H9 (cell line): ENCODE data around the gene BTLA. TPM values are rescaled to one million over a fixed set of nuclear protein-coding genes. Genes with fewer than 3 reads are reported as not detected.

Experiments used
- DNase-seq: peaks from one replicate; pipeline ENCODE4 v3.0.0-alpha.2; 2017
- H2AFZ ChIP-seq: one replicate; pipeline ENCODE4 v1.6.1; 2013; ENCODE audit warnings: mild to moderate bottlenecking, low read length, control low read depth, moderate library complexity
- H2AK5ac ChIP-seq: 2 replicates; pipeline ENCODE4 v1.6.1; 2013; ENCODE audit warnings: low read length, control low read depth, mixed read lengths; ENCODE audit not compliant: insufficient read length
- H2BK120ac ChIP-seq: one replicate; pipeline ENCODE4 v1.6.1; 2013; ENCODE audit warnings: low read depth, mild to moderate bottlenecking, low read length, control low read depth, inconsistent platforms; ENCODE audit not compliant: poor library complexity, severe bottlenecking
- H2BK12ac ChIP-seq: 2 replicates; pipeline ENCODE4 v1.6.1; 2013; ENCODE audit warnings: low read length, control low read depth, mixed read lengths, low read depth; ENCODE audit not compliant: insufficient read length
- H2BK15ac ChIP-seq: 2 replicates; pipeline ENCODE4 v1.6.1; 2013; ENCODE audit warnings: low read depth, low read length, control low read depth
- H2BK20ac ChIP-seq: one replicate; pipeline ENCODE4 v1.6.1; 2013; ENCODE audit warnings: low read depth, mild to moderate bottlenecking, low read length, control low read depth, inconsistent platforms; ENCODE audit not compliant: poor library complexity, severe bottlenecking
- H2BK5ac ChIP-seq: 2 replicates; pipeline ENCODE4 v1.6.1; 2013; ENCODE audit warnings: low read length, control low read depth, mixed read lengths; ENCODE audit not compliant: insufficient read length
- H3K14ac ChIP-seq: 2 replicates; pipeline ENCODE4 v1.6.1; 2013; ENCODE audit warnings: low read length, control low read depth; ENCODE audit not compliant: insufficient read depth
- H3K18ac ChIP-seq: 2 replicates; pipeline ENCODE4 v1.6.1; 2013; ENCODE audit warnings: low read depth, mild to moderate bottlenecking, mixed read lengths, low read length, control low read depth; ENCODE audit not compliant: insufficient read length
- H3K23ac ChIP-seq: 2 replicates; pipeline ENCODE4 v1.6.1; 2013; ENCODE audit warnings: low read length, control low read depth, mixed read lengths, low read depth; ENCODE audit not compliant: insufficient read length
- H3K23me2 ChIP-seq: 2 replicates; pipeline ENCODE4 v1.6.1; 2013; ENCODE audit warnings: low read depth, mild to moderate bottlenecking, mixed read lengths, low read length, control low read depth; ENCODE audit not compliant: insufficient read length, poor library complexity, severe bottlenecking
- H3K27ac ChIP-seq: 2 replicates; pipeline ENCODE4 v1.5.1; 2013; ENCODE audit warnings: low read length, control low read depth, mixed read lengths, low read depth; ENCODE audit not compliant: insufficient read length
- H3K27me3 ChIP-seq: 2 replicates; pipeline ENCODE4 v1.6.1; 2013; ENCODE audit warnings: low read length, control low read depth, inconsistent platforms; ENCODE audit not compliant: insufficient read depth
- H3K4ac ChIP-seq: 2 replicates; pipeline ENCODE4 v1.6.1; 2013; ENCODE audit warnings: low read depth, mild to moderate bottlenecking, control low read depth, inconsistent platforms, low read length, moderate library complexity
- H3K4me1 ChIP-seq: 2 replicates; pipeline ENCODE4 v1.6.1; 2013; ENCODE audit warnings: low read length, control low read depth, inconsistent platforms; ENCODE audit not compliant: insufficient read depth
- H3K4me2 ChIP-seq: 2 replicates; pipeline ENCODE4 v1.6.1; 2013; ENCODE audit warnings: low read length, control low read depth, mixed read lengths; ENCODE audit not compliant: insufficient read length, insufficient read depth
- H3K56ac ChIP-seq: 2 replicates; pipeline ENCODE4 v1.6.1; 2013; ENCODE audit warnings: low read depth, mild to moderate bottlenecking, mixed read lengths, low read length, control low read depth; ENCODE audit not compliant: insufficient read length
- H3K79me1 ChIP-seq: 2 replicates; pipeline ENCODE4 v1.6.1; 2013; ENCODE audit warnings: low read depth, mild to moderate bottlenecking, moderate library complexity, low read length, control low read depth, inconsistent platforms; ENCODE audit not compliant: insufficient read depth, poor library complexity, severe bottlenecking
- H3K79me2 ChIP-seq: 2 replicates; pipeline ENCODE4 v1.6.1; 2013; ENCODE audit warnings: low read length, control low read depth, inconsistent platforms; ENCODE audit not compliant: insufficient read depth
- H3K9ac ChIP-seq: 2 replicates; pipeline ENCODE4 v1.6.1; 2013; ENCODE audit warnings: low read length, control low read depth, mixed read lengths; ENCODE audit not compliant: insufficient read length; ENCODE audit errors: extremely low read depth
- H3K9me3 ChIP-seq: one replicate; pipeline ENCODE4 v1.6.1; 2013; ENCODE audit warnings: low read depth, low read length, inconsistent platforms; ENCODE audit not compliant: control insufficient read depth
- H3T11ph ChIP-seq: one replicate; pipeline ENCODE4 v1.6.1; 2013; ENCODE audit warnings: mild to moderate bottlenecking, low read length, control low read depth, inconsistent platforms
- H4K20me1 ChIP-seq: one replicate; pipeline ENCODE4 v1.6.1; 2013; ENCODE audit not compliant: control insufficient read depth, insufficient read length, insufficient read depth
- H4K5ac ChIP-seq: 2 replicates; pipeline ENCODE4 v1.6.1; 2013; ENCODE audit warnings: low read depth, mild to moderate bottlenecking, mixed read lengths, low read length, control low read depth; ENCODE audit not compliant: insufficient read length
- H4K8ac ChIP-seq: replicated peaks from 2 replicates; pipeline ENCODE4 v1.6.1; 2013; ENCODE audit warnings: low read length, control low read depth, mixed read lengths, low read depth; ENCODE audit not compliant: insufficient read length
- H4K91ac ChIP-seq: 2 replicates; pipeline ENCODE4 v1.6.1; 2013; ENCODE audit warnings: low read depth, mild to moderate bottlenecking, moderate library complexity, mixed read lengths, low read length, control low read depth; ENCODE audit not compliant: insufficient read length
- H3K27ac Mint-ChIP-seq, 3 experiments: 2 replicates in 2 of 3; 3 replicates in 1 of 3; pipeline ENCODE4 v1.8.0; 2020 to 2021; ENCODE audit warnings: mixed read lengths in 3 of 3, mild to moderate bottlenecking in 1 of 3, moderate library complexity in 1 of 3
- H3K27me3 Mint-ChIP-seq: 2 replicates; pipeline ENCODE4 v1.8.0; 2021; ENCODE audit warnings: low read depth, mild to moderate bottlenecking, moderate library complexity, mixed read lengths
- H3K36me3 Mint-ChIP-seq, 3 experiments: 2 replicates in 2 of 3; 3 replicates in 1 of 3; pipeline ENCODE4 v1.8.0; 2020 to 2021; ENCODE audit warnings: low read depth in 3 of 3, mixed read lengths in 3 of 3; ENCODE audit not compliant: insufficient read depth in 1 of 3
- H3K4me1 Mint-ChIP-seq, 2 experiments: 2 replicates each; pipeline ENCODE4 v1.8.0; 2020; ENCODE audit warnings: mixed read lengths in 2 of 2
- H3K4me3 Mint-ChIP-seq, 2 experiments: 2 replicates in 1 of 2; 3 replicates in 1 of 2; pipeline ENCODE4 v1.8.0; 2020 to 2021; ENCODE audit warnings: mild to moderate bottlenecking in 2 of 2, mixed read lengths in 2 of 2, moderate library complexity in 1 of 2
- H3K9me3 Mint-ChIP-seq, 2 experiments: 2 replicates in 1 of 2; 3 replicates in 1 of 2; pipeline ENCODE4 v1.8.0; 2020; ENCODE audit warnings: mild to moderate bottlenecking in 2 of 2, mixed read lengths in 2 of 2, moderate library complexity in 1 of 2
- WGBS: extraction: QIAGEN DNeasy Blood & Tissue Kit; methylation state at CpG from one replicate; pipeline ENCODE4 v1.1.7; 2013; ENCODE audit warnings: missing lambda C conversion rate, low lambda C conversion rate, mixed read lengths; ENCODE audit not compliant: insufficient read length; ENCODE audit errors: extremely low coverage; 5-methylcytosine and 5-hydroxymethylcytosine counted together
- total RNA-seq: library from RNA; stranded (reverse); gene quantifications from 2 replicates; pipeline ENCODE4 v1.2.1, GENCODE V29; 2021
- TF ChIP-seq, protein P1 (sequence below): fragments of 200-600 bp; sonication (generic); conservative IDR thresholded peaks from 3 replicates; pipeline ENCODE4 v1.8.0; 2021; ENCODE audit warnings: antibody characterized with exemption, mild to moderate bottlenecking

Gene BTLA
- total RNA-seq, 1 experiment from 2014 or later: not detected

DNA sequence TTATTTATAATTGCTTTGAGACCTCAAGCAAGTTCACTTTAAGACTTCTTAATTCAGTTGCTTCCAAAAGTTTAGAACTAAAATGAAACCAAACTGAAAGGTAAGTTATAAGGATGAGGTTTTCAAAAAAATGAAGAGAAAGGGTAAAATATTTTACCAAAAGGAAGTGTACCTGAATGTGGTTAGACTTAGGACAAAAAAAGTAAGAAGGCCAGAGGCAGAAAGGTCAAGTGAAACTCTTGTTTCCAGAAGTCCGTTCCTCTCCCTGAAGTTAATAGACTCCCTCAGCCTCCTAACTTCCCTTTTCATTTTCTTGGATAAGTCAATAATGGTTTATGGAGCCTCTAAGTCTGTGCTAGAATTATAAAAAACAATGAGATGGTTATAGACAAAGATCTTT lies 16.6 kb downstream of the BTLA start:
- Histone ChIP-seq H3T11ph (no peak overlapping the region), H3K9ac (no peak overlapping the region), H3K4ac (no peak overlapping the region), H3K27ac (no peak overlapping the region), H2BK12ac (no peak overlapping the region), H4K8ac (no peak overlapping the region), H3K14ac (no peak overlapping the region), H2BK120ac (no peak overlapping the region), H3K23me2 (no peaks in the 10 kb centered on the region), H3K4me2 (no peak overlapping the region), H2BK15ac (no peak overlapping the region), H4K20me1 (no peaks in the 10 kb centered on the region), H3K79me2 (no peaks in the 10 kb centered on the region), H4K5ac (no peak overlapping the region), H3K79me1 (no peaks in the 10 kb centered on the region), H2BK5ac (no peak overlapping the region), H3K9me3 (no peaks in the 10 kb centered on the region), H4K91ac (no peak overlapping the region), H3K23ac (no peak overlapping the region), H2AK5ac (no peak overlapping the region), H3K18ac (no peak overlapping the region), H3K27me3 (no peaks in the 10 kb centered on the region), H3K56ac (no peak overlapping the region), H3K4me1 (0 out of 2 replicates have a peak, but pooled peaks cover 3% of the 10 kb centered on the region), H2AFZ (no peak overlapping the region), H2BK20ac (no peak overlapping the region)
- no peaks in the 10 kb centered on the region for H3K36me3 Mint-ChIP-seq
- no peaks in the 10 kb centered on the region for H3K9me3 Mint-ChIP-seq
- no peaks in the 10 kb centered on the region for H3K27me3 Mint-ChIP-seq
- WGBS: no CpG with 5 or more reads among the region's 1 CpG
- peaks cover 3 to 8% of the 10 kb centered on the region in 2 experiments; a peak in 2 of 4 replicates for H3K4me1 Mint-ChIP-seq
- TF ChIP-seq, protein P1, sequence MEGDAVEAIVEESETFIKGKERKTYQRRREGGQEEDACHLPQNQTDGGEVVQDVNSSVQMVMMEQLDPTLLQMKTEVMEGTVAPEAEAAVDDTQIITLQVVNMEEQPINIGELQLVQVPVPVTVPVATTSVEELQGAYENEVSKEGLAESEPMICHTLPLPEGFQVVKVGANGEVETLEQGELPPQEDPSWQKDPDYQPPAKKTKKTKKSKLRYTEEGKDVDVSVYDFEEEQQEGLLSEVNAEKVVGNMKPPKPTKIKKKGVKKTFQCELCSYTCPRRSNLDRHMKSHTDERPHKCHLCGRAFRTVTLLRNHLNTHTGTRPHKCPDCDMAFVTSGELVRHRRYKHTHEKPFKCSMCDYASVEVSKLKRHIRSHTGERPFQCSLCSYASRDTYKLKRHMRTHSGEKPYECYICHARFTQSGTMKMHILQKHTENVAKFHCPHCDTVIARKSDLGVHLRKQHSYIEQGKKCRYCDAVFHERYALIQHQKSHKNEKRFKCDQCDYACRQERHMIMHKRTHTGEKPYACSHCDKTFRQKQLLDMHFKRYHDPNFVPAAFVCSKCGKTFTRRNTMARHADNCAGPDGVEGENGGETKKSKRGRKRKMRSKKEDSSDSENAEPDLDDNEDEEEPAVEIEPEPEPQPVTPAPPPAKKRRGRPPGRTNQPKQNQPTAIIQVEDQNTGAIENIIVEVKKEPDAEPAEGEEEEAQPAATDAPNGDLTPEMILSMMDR: no peak
- H3K4me3 Mint-ChIP-seq: no peak overlapping the region
- H3K27ac Mint-ChIP-seq: no peak overlapping the region
- DNase-seq: no peak
